GM21529 (cell line): ENCODE measurements around the gene HLA-DMA.

Source experiments
- ATAC-seq: cut with Tn5 transposase; IDR thresholded peaks from one replicate; pipeline ENCODE4 v1.9.1; 2021; ENCODE audit not compliant: unreplicated experiment

HLA-DMA gene

DNA sequence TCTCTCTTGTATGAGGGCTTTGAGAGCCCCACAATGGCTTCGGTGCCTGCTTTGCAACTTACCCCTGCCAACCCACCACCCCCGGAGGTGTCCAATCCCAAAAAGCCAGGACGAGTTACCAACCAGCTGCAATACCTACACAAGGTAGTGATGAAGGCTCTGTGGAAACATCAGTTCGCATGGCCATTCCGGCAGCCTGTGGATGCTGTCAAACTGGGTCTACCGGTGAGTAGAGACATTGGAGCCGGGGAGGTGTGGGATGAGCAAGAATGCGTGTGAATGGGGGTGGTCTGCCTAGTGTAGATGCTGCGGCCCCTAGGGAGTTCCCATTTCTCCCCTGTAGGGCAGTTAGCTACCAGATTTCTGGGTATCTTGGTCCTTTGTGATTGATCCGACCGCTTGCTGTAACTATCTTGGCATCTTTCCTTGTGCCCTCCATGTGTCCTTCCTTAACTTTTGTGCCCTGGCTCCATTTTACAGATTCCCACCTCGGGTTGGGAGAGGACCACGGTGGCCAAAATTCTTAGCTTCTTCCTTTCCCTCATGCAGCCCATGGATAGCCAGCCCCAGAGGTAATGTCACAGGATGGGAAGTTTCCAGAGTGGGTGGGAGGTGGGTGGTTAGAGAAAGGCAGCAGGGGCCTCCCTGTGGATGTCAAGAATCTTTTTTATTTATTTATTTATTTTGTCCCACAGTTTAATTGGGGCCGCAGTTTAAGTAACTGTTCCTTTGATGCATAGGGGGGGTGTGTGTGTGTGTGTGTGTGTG is 21.8 kb upstream of the HLA-DMA start:
- ATAC-seq, result no peak

DNA sequence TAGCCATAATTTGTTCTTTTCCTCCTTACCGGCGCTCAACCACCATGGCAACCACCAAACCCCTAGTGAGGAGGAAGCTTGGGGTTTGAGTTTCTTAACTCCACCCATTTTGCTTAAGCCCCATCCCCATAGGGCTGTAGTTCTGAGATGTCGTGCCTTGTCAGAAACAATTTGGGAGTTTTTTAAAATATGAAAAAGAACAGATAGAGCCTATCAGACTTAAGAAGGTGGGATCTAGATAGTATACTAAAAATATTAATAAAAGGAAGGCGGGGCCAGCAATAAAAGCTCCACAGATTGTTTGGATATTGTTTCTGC is 21.1 kb upstream of the HLA-DMA start:
- ATAC-seq, result no peak

DNA sequence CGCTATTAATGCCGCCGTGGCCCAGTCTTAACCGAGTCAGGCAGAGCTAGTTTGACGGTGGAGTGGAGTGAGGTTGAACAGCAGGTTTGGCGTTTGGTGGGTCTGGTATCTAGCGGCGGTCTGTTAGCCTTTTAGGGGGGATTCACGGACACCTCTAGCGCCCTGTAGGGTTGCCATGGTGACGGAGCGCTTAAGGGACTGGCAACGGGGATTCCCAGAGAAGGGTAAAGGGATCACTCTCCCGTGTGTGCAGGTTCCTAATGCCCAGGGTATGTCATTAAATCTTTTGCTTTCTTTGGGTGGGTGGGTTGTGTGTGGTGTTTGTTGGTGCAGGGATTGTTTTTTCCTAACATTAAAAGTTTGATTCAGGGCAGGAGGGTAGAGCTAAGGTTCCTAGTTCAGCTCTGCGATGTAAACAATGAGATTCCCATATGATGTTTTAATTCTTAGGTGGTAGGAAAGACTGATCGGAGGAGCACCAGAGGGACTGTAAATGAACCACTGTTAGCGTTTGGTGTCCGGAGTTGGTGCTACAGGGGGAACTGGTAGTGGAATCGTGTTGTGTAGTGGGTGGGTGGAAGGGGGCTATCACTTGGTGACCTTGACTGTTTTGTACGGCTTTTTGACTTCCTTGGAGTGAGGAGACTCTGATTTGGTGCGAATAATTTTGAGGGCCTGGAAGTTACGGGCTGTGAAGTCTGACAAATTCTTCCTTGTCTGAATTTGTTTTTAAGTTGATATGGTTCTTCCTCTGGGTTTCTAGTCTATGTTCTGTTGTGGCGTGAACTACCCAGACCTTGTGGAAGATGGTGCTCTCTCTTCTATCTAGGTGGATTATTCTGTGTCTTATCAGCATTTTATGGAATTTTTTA is 20.5 kb upstream of the HLA-DMA start:
- ATAC-seq, result no peak

DNA sequence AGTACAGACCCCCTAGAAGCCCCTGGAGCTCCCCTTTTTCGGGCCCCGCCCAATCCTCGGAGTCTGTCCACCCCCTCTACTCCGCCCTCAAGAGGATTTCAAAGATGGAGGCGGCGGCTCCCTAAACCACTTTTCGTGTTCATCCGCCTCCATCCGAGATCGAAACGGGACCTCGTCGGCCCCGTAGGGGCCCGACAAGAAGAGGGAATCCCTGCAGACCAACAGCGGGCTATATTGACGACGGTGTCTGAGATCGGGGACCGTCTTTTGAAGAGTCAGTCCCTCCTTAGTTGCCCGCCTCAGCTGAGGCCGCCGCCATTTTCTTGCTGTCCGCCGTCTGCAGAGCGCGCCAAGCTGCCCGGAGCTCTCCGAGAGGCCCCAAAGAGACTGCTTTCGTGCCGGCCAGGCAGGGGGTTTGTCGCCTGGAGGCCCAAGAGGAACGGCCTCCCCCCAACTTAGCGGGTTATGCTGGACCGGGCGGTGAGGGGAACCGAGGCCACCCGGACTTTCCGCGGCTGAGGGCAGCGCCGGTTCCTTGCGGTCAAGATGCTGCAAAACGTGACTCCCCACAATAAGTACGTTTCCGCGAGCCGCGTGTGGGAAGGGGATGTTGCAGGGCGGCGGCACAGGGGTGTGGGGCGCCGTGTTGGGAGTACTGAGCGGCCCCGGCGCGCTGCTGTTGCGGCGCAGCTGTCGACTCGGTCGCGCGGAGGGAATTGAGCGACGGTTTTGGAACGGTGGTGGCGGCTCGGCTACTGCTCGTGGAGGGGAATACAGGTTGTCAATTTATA is 19.7 kb upstream of the HLA-DMA start:
- no peak for ATAC-seq

DNA sequence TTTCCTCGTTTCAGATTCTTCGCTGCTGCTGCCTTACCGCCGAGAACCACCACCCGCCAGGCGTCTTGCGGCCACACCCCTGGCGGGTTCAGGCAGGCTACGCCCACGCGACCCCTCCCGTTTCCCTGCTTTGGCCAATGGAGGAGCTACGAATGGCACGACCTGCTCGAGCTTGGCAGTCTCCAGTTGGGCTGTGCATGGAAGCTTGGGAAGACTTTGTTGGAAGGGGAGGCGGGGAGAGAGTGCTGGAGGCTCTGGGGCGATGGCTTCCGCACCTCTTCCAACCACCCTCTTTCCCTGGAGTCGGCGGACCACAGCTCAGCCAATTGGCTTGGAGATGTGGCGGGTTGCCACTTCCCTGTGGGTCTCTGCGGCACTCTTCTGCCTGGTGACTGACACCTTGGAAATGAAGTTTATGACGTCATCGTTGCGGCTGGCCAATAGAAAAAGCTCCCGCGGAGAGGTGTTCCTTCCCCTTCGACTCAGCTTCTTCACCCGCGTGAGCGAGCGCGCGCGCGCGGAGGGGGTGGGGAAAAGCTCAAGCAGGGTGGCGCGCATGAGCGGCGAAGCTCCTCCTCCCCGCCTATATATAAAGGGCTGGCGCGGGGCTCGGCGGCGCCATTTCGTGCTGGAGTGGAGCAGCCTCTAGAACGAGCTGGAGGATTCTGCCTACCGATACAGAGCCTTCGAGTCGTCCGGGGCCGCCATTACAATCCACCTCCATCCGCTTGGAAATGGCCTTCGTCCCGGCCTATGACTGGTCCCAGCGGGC is 18.9 kb upstream of the HLA-DMA start:
- peak; percentile 44 for ATAC-seq

DNA sequence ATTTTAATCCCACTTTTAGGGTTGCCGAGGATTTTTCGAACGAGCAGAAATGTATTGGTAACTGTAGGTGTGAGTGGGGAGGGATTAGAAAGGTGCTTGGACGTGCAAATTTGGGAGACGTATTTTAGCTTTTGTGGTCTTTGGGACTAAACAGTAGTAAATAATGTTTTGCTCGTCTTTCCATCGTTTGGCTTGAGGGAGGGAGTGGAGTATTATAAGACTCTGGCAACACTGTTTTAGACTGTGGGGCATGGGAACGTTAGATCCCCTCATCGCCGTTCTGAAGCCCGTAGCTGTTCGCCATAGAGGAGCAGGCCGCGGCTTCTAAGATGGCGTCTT is 18.3 kb upstream of the HLA-DMA start:
- no peak for ATAC-seq

DNA sequence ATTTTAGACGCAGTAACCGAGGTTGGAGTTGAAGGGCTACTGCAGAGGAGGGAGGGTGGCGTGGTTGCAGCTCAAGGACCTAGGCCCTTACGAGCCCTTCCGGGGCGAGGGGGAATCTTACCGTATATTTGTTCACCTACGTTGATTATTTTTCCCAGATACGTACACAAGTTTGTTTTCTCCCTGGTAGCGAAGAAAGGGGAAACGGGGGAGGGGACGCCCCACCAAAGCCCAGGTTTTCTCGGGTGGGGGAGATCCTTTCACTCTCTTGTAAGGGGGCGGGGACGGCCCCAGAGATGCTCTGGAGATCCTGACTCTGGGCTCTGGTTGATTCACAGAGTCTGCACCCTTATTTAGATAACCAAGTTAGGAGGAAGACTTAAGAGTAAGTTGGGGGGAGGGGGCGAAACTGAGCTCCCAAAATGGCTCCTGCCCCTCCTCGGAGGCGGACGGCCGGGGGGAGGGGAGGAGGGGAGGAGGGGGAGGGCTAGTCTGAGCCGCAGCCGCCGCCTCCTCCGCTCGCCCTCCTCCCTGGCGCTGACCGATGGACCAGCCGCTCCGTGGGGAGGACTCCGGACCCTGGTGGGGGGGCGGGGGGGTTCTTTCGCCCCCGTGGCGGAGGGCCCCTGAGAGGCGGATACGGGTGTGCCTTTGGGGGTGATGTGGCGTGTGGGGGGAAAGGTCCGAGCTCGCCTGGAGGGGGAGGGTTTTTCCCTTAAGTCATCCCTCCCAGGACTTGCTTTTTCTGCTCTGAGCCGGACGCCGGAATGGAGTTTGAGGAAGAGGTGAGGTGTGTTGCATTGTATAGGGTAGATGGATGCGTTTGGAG is 17.7 kb upstream of the HLA-DMA start:
- ATAC-seq, result no peak

DNA sequence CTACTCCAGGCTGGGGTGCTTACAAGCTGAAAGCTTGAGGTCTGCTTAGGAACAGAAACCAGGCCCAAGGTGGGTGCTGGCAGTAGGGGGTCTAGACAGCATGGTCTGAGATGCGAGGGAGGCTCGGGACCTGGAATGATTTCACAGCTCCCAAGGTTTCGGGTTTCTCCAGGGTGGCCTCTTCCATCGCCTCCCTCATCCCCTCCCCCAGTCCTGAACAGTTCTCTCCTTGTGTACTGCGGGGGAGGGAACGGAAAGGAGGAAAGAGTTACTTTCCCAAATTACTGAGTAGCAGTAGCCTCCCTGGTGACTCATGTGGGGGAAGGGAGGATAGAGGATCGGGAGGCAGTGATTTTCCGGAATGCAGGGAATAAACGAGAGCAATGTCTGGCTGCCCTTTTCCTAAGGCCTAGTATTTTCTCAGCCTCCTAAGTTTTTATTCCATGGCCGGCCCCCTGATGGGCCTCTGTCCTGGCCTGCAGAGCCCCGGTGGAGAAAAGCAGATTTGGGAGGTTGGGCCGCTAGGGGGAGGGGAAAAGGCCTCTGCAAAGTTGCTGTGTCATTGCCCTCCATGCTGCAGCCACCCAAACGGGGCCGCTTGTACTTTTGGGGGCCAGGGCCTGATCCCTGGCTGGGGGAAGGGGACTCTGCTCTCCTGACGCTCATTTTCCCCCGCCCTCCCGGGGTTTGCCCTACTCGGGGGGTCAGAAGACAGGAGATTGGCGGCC is 17.0 kb upstream of the HLA-DMA start:
- ATAC-seq, result no peak

DNA sequence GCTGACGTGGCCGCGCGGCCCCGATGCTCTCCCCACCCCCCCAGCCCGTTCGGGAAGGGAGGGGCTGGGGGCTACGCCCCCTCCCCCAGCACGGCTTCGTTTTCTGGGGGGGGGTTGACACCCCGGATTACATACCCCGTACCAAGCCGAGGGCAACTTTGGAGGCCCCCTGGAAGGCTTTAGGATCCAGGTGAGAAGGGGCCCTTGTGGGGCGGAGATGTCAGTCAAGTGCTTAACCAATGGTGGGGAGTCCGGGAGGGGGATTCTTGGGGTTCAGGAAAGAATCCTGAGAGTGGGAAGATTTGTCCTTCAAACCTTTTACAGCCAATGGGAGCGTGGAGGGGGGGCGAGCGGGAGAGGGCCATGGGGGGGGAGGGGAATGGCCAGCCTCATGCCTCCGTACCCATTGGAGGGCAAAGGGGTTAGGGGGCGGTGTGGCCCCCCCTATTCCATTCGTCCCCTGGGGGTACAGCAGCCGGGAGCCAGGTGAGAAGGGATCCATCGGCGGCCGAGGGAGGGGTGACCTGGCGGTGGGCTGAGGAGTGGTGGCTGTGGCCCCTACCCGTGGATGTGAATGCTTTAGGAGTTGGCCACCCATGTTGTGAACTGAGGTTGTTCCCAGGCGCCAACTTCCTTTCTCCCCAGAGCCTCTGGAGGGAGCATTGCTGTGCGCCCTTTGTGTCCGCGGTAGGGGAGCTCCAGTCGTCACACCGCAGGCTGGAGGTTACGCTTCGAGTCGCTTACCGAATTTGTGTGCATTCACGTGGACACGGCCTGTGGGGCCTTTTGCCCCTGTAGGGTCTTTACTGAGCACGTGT is 16.2 kb upstream of the HLA-DMA start:
- ATAC-seq, result no peak

DNA sequence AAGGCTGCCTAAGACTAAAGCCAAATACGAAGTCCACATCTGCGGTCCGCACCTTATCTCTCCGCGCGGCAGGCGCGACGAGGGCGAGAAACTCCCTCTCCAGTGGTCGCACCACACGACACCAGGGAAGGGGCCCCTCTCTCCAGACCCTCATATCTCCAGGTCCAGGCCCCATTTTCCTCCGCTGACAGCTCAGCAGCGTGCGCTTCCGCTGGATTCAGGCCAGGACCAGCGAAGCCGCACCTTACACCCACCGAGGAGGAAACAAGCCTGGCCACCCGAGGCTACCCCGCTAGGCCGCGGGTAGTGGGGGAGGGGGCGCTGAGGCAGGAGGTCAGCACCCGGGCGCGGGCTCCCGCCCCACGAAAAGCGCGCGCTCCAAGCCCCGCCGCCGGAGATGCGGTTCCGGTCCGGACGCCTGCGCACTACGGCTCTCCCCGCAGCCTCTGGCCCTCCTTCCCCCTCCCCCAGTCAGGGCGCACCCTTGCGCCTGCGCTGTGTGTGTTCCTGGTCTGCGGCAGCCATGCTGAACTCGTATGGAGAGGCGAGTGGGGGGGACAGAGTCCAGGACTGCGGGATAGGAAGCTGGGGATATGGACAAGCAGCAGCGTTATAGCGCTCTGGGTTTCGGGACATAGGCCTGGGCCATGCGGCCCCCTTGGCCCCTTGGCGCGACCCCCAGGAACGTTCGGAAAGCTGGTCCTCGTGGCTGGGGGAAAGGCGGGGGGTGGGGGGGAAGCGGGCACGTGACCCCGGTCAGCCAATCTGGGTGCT is 15.4 kb upstream of the HLA-DMA start, which contains the start of gene BRD2:
Gene BRD2 (plus strand): TSS at position 502 of the 774 bp plus-strand sequence. CDS start 4,305 bp downstream, outside the sequence.
- ATAC-seq, result peak; percentile 27

DNA sequence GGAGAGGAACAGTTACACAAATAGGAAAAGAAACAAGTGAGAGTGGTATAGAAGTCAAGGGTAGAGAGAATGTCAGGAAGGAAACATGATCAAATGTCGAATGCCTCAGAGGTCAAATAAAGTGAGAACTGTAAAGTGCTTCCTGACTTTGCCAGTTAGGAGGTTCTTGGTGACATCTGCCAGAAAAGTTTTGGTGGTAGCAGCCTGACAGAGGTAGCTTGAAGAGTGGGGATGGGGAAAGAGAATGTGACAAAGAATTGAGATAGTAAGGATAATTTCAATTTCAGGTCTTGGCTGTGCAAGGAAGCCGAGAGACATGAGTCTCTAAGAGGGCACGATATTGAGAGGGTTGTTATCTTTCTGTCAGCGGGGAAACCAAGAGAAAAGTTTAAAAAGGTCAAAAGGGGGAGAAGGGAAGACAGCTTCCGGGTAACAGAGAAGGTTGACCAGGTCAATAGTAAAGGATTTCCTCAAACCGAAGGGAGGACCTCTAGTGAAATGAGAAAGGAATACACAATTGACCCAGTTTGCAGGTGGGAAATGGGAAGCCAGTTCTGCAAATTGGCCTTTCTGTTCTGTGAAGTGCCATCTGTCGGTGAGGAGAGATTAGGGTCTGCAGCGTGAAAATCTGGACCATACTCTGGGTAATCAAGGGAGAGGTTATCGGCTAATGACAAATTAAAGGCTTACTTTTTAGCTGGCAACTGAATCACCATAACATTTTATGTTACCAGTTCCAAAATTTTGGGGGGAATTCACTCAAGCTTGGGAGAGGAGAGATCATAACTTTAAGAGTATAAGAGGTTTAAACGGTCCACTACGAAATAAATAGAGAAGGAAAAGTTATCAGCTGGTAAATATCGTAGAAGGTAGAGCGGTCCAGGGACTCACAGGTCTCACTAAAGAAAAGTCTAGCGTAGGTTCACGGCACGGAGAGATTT is 14.5 kb upstream of the HLA-DMA start:
- no peak for ATAC-seq

DNA sequence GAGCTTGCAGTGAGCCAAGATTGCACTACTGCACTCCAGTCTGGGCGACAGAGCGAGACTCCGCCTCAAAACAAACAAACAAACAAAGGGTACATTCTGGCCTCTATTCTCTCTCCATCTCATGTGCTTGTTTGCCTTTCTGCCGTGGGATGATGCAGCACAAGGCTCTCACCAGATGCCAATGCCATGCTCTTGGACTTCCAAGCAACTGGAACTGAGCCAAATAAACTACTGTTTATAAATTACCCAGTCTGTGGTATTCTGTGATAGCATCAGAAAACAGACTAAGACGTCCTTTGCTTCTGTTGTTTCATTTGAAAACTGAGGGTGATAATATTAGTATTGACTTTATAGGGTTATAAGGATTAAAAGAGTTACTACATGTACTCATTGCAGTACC is 11.9 kb upstream of the HLA-DMA start:
- no peak for ATAC-seq

DNA sequence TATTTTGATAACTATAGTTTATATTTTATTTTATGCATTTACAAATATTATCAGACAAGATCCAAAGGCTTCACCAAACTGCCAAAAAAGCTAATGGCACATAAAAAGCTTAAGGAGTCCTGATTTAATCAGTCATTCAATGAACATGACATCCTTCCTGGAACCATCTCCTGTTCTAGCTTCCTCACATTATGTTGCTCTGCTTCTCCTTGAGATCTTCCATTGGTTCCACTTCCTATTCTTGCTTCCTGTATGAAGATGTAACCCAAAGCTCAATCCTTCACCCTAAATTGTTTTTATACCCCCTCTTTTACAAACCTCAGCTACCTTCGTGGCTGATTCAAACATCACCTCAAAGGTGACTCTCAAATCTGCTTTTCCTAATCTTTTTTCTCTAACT is 11.0 kb upstream of the HLA-DMA start:
- no peak for ATAC-seq

DNA sequence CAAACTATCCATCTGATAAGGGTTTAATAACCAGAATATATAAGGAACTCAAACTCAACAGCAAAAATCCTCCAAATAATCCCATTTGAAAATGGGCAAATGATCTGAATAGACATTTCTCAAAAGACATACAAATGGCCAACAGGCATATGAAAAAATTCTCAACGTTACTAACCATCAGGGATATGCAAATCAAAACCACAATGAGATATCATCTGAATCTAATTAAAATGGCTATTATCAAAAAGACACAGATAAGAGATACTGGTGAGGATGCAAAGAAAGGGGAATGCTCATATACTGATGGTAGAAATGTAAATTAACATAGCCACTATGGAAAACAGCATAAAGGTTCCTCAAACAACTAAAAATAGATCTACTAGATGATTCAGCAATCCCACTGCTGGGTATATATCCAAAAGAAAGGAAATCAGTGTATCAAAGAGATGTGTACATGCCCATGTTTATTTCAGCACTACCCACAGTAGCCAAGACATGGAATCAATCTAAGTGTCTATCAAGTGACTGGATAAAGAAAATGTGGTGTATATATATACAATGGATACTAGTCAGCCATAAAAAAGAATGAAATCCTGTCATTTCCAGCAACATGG is 9.4 kb upstream of the HLA-DMA start:
- ATAC-seq, result no peak

DNA sequence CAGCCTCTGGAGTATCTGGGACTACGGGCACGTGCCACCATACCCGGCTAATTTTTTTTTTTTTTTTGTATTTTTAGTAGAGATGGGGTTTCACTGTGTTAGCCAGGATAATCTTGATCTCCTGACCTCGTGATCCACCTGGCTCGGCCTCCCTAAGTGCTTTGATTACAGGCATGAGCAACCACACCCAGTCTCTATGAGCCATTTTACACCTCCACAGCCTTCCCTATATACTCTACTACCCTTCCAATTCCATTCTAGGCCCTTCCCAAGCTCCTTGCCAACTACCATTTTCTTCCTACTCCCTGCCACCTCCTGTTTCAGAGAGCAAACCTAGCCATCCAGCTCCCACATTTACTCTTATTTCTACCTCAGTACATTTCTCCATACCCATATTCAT is 7.7 kb upstream of the HLA-DMA start:
- ATAC-seq, result no peak

DNA sequence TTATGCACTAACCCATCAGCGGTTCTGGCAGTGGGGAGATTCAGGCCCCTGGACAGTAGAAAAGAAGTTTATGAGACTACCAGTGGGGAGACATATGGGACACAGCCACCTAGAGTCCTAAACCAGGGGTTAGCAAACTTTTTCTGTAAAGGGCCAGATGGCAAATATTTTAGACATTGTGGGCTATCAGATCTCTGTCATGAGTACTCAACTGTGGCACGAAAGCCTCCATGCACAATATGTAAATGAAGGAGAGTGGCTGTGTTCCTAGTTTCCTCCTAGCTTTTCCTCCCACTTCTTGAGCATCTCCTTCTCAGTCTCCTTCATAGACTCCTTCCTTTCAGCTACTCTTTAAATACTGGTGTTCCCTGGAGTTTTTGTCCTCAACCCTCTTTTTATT is 3.3 kb upstream of the HLA-DMA start:
- ATAC-seq, result no peak
